Immature natural killer cell (primary cell): Measurements from ENCODE around the gene TSG101. TPM values are rescaled to one million over a fixed set of nuclear protein-coding genes. Genes with fewer than 3 reads are reported as not detected.
A peak's percentile ranks its signal among the peaks of the same experiment; 100 is the strongest.

ENCODE experiments used
- DNase-seq, 3 donors: peaks; one replicate each; pipeline ENCODE4 v3.0.0; 2022; ENCODE audit warnings: mixed read lengths in 1 of 3
- H3K27ac Mint-ChIP-seq, 6 donors: one replicate each; pipeline ENCODE4 v1.8.0; 2020; ENCODE audit warnings: mixed read lengths in 6 of 6, mild to moderate bottlenecking in 5 of 6, inconsistent platforms in 4 of 6, moderate library complexity in 3 of 6
- H3K27me3 Mint-ChIP-seq, 3 donors: one replicate each; pipeline ENCODE4 v1.8.0; 2020 to 2021; ENCODE audit warnings: low read depth in 3 of 3, mild to moderate bottlenecking in 3 of 3, mixed read lengths in 3 of 3, moderate library complexity in 3 of 3, inconsistent platforms in 1 of 3
- H3K36me3 Mint-ChIP-seq, 3 donors: one replicate each; pipeline ENCODE4 v1.8.0; 2020; ENCODE audit warnings: mixed read lengths in 3 of 3, inconsistent platforms in 2 of 3, mild to moderate bottlenecking in 2 of 3
- H3K4me1 Mint-ChIP-seq, 2 donors: one replicate each; pipeline ENCODE4 v1.8.0; 2020; ENCODE audit warnings: inconsistent platforms in 2 of 2, mild to moderate bottlenecking in 2 of 2, mixed read lengths in 2 of 2, moderate library complexity in 1 of 2
- H3K4me3 Mint-ChIP-seq, 5 donors: one replicate each; pipeline ENCODE4 v1.8.0; 2020; ENCODE audit warnings: mild to moderate bottlenecking in 5 of 5, mixed read lengths in 5 of 5, inconsistent platforms in 3 of 5, moderate library complexity in 3 of 5
- H3K9me3 Mint-ChIP-seq, 6 donors: one replicate each; pipeline ENCODE4 v1.8.0; 2020; ENCODE audit warnings: mild to moderate bottlenecking in 6 of 6, mixed read lengths in 6 of 6, inconsistent platforms in 4 of 6, moderate library complexity in 3 of 6
- polyA plus RNA-seq, 3 donors: library from polyadenylated mRNA; unstranded; fragments of 300-500 nt; fragmentation: Illumina TruSeq; gene quantifications; one replicate each; pipeline ENCODE4 v1.2.3, GENCODE V29; 2021

The TSG101 gene
- polyA plus RNA-seq, 3 donors from 2014 or later = 41.3 to 88.3 (median 74.5) TPM

- Mint-ChIP-seq H3K27me3 (peaks cover 14 to 33% (median 15%) of the 10 kb centered on the region in 3 donors), H3K9me3 (no peaks in the 10 kb centered on the region), H3K36me3 (peaks cover 0 to 16% (median 0%) of the 10 kb centered on the region in 3 donors), H3K27ac (peak overlapping the region; percentile 8 to 87 (median 74)), H3K4me1 (peaks cover 51 to 76% of the 10 kb centered on the region in 2 donors), H3K4me3 (peak overlapping the region in 2 of 5 donors; percentile 12 to 27)
- DNase-seq = no peak
These were observed 2.5 kb downstream of the TSG101 start for GRCh38 chr11:18524248-18524647.

GRCh38 chr11:18523084-18523483 lies 3.7 kb downstream of the TSG101 start:
- Mint-ChIP-seq H3K4me3 (peak overlapping the region in 1 of 5 donors; percentile 18), H3K36me3 (peaks cover 0 to 23% (median 0%) of the 10 kb centered on the region in 3 donors), H3K27ac (peak overlapping the region in 5 of 6 donors; percentile 32 to 72 (median 44))

GRCh38 chr11:18522388-18522787 lies 4.4 kb downstream of the TSG101 start:
- no peak for DNase-seq
- Mint-ChIP-seq H3K27ac (peak overlapping the region; percentile 32 to 72 (median 53)), H3K27me3 (peaks cover 12 to 22% (median 13%) of the 10 kb centered on the region in 3 donors), H3K9me3 (no peaks in the 10 kb centered on the region), H3K4me3 (no peak overlapping the region), H3K36me3 (peaks cover 0 to 24% (median 0%) of the 10 kb centered on the region in 3 donors), H3K4me1 (peaks cover 47 to 79% of the 10 kb centered on the region in 2 donors)

More at GRCh38 chr11:18523084-18523483, 3.7 kb downstream of the TSG101 start:
- Mint-ChIP-seq H3K9me3 (no peaks in the 10 kb centered on the region), H3K4me1 (peaks cover 53 to 81% of the 10 kb centered on the region in 2 donors), H3K27me3 (peaks cover 14 to 27% (median 15%) of the 10 kb centered on the region in 3 donors)
- DNase-seq = no peak

GRCh38 chr11:18521122-18521521 lies 5.6 kb downstream of the TSG101 start:
- Mint-ChIP-seq H3K27ac (peak overlapping the region in 1 of 6 donors; percentile 48), H3K9me3 (no peaks in the 10 kb centered on the region), H3K27me3 (peaks cover under 1 to 9% (median under 1%) of the 10 kb centered on the region in 3 donors), H3K4me1 (peaks cover 38 to 66% of the 10 kb centered on the region in 2 donors), H3K4me3 (no peak overlapping the region), H3K36me3 (peaks cover 0 to 24% (median 0%) of the 10 kb centered on the region in 3 donors)
- no peak for DNase-seq

- peaks cover 0 to 5% of the 10 kb centered on the region in 2 donors for H3K4me1 Mint-ChIP-seq
These were observed 24.4 kb downstream of the TSG101 start for GRCh38 chr11:18502352-18502751.

GRCh38 chr11:18501629-18502028 lies 25.1 kb downstream of the TSG101 start:
- H3K4me3 Mint-ChIP-seq = no peak overlapping the region
- H3K4me1 Mint-ChIP-seq = peaks cover 0 to 5% of the 10 kb centered on the region in 2 donors
- no peak for DNase-seq
- H3K27me3 Mint-ChIP-seq = peaks cover 0 to 2% (median 1%) of the 10 kb centered on the region in 3 donors
- peaks cover 27 to 52% (median 29%) of the 10 kb centered on the region in 3 donors for H3K36me3 Mint-ChIP-seq
- H3K27ac Mint-ChIP-seq = peak overlapping the region in 2 of 6 donors; percentile 3 to 44
- H3K9me3 Mint-ChIP-seq = no peaks in the 10 kb centered on the region

More at GRCh38 chr11:18502352-18502751, 24.4 kb downstream of the TSG101 start:
- H3K36me3 Mint-ChIP-seq = peaks cover 27 to 53% (median 35%) of the 10 kb centered on the region in 3 donors
- no peaks in the 10 kb centered on the region for H3K9me3 Mint-ChIP-seq
- H3K4me3 Mint-ChIP-seq = no peak overlapping the region
- peak overlapping the region in 1 of 6 donors; percentile 13 for H3K27ac Mint-ChIP-seq
- no peak for DNase-seq
- peaks cover 0 to 2% (median 1%) of the 10 kb centered on the region in 3 donors for H3K27me3 Mint-ChIP-seq

GRCh38 chr11:18498039-18498438 lies 28.7 kb downstream of the TSG101 start:
- H3K27ac Mint-ChIP-seq = peak overlapping the region in 5 of 6 donors; percentile 1 to 26 (median 14)
- no peaks in the 10 kb centered on the region for H3K9me3 Mint-ChIP-seq
- H3K4me3 Mint-ChIP-seq = no peak overlapping the region
- peaks cover 21 to 45% (median 29%) of the 10 kb centered on the region in 3 donors for H3K36me3 Mint-ChIP-seq
- peaks cover 0 to 2% (median 1%) of the 10 kb centered on the region in 3 donors for H3K27me3 Mint-ChIP-seq
- H3K4me1 Mint-ChIP-seq = peaks cover 2 to 10% of the 10 kb centered on the region in 2 donors
- DNase-seq = no peak

- peaks cover 12 to 28% (median 16%) of the 10 kb centered on the region in 3 donors for H3K36me3 Mint-ChIP-seq
- DNase-seq = no peak
- no peaks in the 10 kb centered on the region for H3K9me3 Mint-ChIP-seq
- H3K27ac Mint-ChIP-seq = no peak overlapping the region
- peaks cover 2 to 7% of the 10 kb centered on the region in 2 donors for H3K4me1 Mint-ChIP-seq
- no peak overlapping the region for H3K4me3 Mint-ChIP-seq
- peaks cover 0 to 2% (median 1%) of the 10 kb centered on the region in 3 donors for H3K27me3 Mint-ChIP-seq
These were observed 31.0 kb downstream of the TSG101 start for GRCh38 chr11:18495703-18496102.

- Mint-ChIP-seq H3K4me3 (no peak overlapping the region), H3K36me3 (peaks cover 7 to 27% (median 21%) of the 10 kb centered on the region in 3 donors), H3K27me3 (peaks cover 0 to 2% (median 1%) of the 10 kb centered on the region in 3 donors), H3K9me3 (no peaks in the 10 kb centered on the region), H3K4me1 (peaks cover 2 to 11% of the 10 kb centered on the region in 2 donors), H3K27ac (peak overlapping the region in 2 of 6 donors; percentile 39 to 46)
- no peak for DNase-seq
These were observed 31.5 kb downstream of the TSG101 start for GRCh38 chr11:18495271-18495670.

- Mint-ChIP-seq H3K27ac (peak overlapping the region in 5 of 6 donors; percentile 7 to 55 (median 43)), H3K36me3 (peaks cover 4 to 19% (median 16%) of the 10 kb centered on the region in 3 donors), H3K27me3 (no peaks in the 10 kb centered on the region)
These were observed 33.4 kb downstream of the TSG101 start for GRCh38 chr11:18493310-18493709.

GRCh38 chr11:18492888-18493287 lies 33.9 kb downstream of the TSG101 start:
- Mint-ChIP-seq H3K9me3 (no peaks in the 10 kb centered on the region), H3K4me3 (no peak overlapping the region), H3K27ac (peak overlapping the region in 3 of 6 donors; percentile 28 to 55 (median 51)), H3K4me1 (peaks cover 6 to 18% of the 10 kb centered on the region in 2 donors), H3K27me3 (no peaks in the 10 kb centered on the region), H3K36me3 (peaks cover 6 to 19% (median 14%) of the 10 kb centered on the region in 3 donors)
- DNase-seq = no peak

More at GRCh38 chr11:18493310-18493709, 33.4 kb downstream of the TSG101 start:
- no peak overlapping the region for H3K4me3 Mint-ChIP-seq
- no peaks in the 10 kb centered on the region for H3K9me3 Mint-ChIP-seq
- no peak for DNase-seq
- peaks cover 6 to 17% of the 10 kb centered on the region in 2 donors for H3K4me1 Mint-ChIP-seq

GRCh38 chr11:18491924-18492323 lies 34.8 kb downstream of the TSG101 start:
- no peaks in the 10 kb centered on the region for H3K9me3 Mint-ChIP-seq
- DNase-seq = no peak
- no peaks in the 10 kb centered on the region for H3K27me3 Mint-ChIP-seq
- peaks cover 6 to 18% of the 10 kb centered on the region in 2 donors for H3K4me1 Mint-ChIP-seq
- H3K4me3 Mint-ChIP-seq = no peak overlapping the region
- H3K27ac Mint-ChIP-seq = no peak overlapping the region
- H3K36me3 Mint-ChIP-seq = peaks cover 10 to 14% (median 13%) of the 10 kb centered on the region in 3 donors

- peaks cover 6 to 18% of the 10 kb centered on the region in 2 donors for H3K4me1 Mint-ChIP-seq
- no peaks in the 10 kb centered on the region for H3K27me3 Mint-ChIP-seq
- H3K27ac Mint-ChIP-seq = peak overlapping the region in 3 of 6 donors; percentile 48 to 65 (median 55)
- H3K4me3 Mint-ChIP-seq = no peak overlapping the region
- DNase-seq = no peak
- no peaks in the 10 kb centered on the region for H3K9me3 Mint-ChIP-seq
- peaks cover 10 to 14% (median 13%) of the 10 kb centered on the region in 3 donors for H3K36me3 Mint-ChIP-seq
These were observed 35.8 kb downstream of the TSG101 start for GRCh38 chr11:18490736-18491485.

GRCh38 chr11:18490319-18490718 lies 36.4 kb downstream of the TSG101 start:
- H3K36me3 Mint-ChIP-seq = peaks cover 10 to 14% (median 13%) of the 10 kb centered on the region in 3 donors
- peak overlapping the region in 3 of 6 donors; percentile 48 to 65 (median 55) for H3K27ac Mint-ChIP-seq
- H3K4me1 Mint-ChIP-seq = peaks cover 6 to 18% of the 10 kb centered on the region in 2 donors
- DNase-seq = no peak
- no peaks in the 10 kb centered on the region for H3K27me3 Mint-ChIP-seq
- H3K4me3 Mint-ChIP-seq = no peak overlapping the region
- H3K9me3 Mint-ChIP-seq = no peaks in the 10 kb centered on the region
